Measurements from ENCODE around the gene PAIP2. TPM values are rescaled to one million over a fixed set of nuclear protein-coding genes. Genes with fewer than 3 reads are reported as not detected.
A peak's percentile ranks its signal among the peaks of the same experiment; 100 is the strongest.

PAIP2 gene
- total RNA-seq, 1 donor from 2014 or later = 71.5 TPM

DNA sequence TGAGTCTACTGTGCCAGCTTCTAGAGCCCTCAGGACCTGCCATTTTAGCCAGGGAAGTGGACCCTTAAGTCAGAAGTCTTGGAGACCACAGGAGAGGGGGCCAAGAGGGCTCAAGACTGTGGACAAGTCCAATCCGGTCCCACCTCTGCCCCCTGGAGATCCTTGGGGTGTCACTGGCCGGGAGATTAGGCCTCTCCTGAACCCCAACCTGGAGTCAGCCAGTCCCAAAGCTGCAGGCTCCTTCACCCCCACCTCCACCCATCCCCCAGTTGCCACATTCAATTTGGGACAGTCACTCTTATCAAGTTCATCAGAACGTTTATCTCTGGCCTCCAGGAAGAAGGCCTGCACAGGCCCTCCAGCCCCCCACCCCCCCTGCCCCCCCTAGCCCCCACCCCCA lies 41.2 kb downstream of the PAIP2 start:
- peaks cover 18% of the 10 kb centered on the region for H3K4me1 Mint-ChIP-seq (ENCODE audit: unreplicated experiment)
- no peak for DNase-seq (ENCODE audit: low spot score)
- peaks cover 4% of the 10 kb centered on the region for H3K27me3 Mint-ChIP-seq (ENCODE audit: unreplicated experiment)
- TF ChIP-seq CTCF (IDR thresholded peaks at IDR 0.05; ENCODE audit: unreplicated experiment) = no peak
- no peak overlapping the region for H3K27ac Mint-ChIP-seq (ENCODE audit: unreplicated experiment)
- no peak overlapping the region for H3K4me3 Mint-ChIP-seq (ENCODE audit: unreplicated experiment)
- peaks cover 4% of the 10 kb centered on the region for H3K36me3 Mint-ChIP-seq (ENCODE audit: low read depth, unreplicated experiment)
- no peaks in the 10 kb centered on the region for H3K9me3 Mint-ChIP-seq (ENCODE audit: unreplicated experiment)

DNA sequence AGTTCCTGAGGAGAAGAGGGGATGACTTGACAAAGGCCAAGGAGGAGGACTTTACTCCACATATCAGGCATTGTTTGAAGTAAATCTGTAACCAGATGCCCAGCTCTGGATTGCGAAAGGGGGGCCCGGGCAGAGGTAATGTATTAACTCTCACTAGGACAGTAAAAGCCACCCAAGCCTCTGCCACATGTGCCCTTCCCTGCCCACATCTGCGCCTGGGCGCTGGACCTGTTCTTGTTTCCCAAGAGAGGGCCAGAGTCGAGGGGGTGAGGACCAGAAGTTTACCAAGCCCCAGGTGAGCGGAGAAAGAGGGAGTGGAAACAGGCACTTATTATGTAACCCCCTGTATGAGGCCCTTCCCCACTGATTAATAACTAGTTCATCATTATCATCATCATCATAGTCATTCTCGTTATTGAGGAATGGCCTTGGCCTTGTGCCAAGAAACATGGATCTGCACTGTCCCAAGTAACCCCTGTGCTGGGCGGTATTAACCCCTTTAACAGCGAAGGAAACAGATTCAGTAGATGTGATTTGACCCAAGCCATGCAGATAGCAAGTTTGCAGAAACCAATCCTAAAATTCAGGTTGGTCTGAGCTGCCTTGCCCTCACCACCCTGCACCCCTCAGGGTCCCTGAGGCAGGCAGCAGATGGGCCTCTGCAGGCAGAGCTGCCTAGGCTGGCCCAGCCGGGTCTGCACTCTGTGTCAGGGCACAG lies 41.8 kb downstream of the PAIP2 start, which contains the start of gene SLC23A1:
Gene SLC23A1, minus strand, starts transcription at position 23 of the 718 bp plus-strand sequence. CDS start 44 bp downstream, outside the sequence.
- Mint-ChIP-seq H3K36me3 (ENCODE audit: low read depth, unreplicated experiment) (peaks cover 3% of the 10 kb centered on the region), H3K27ac (ENCODE audit: unreplicated experiment) (no peak within 1 kb of the TSS), H3K9me3 (ENCODE audit: unreplicated experiment) (no peaks in the 10 kb centered on the region)

GRCh38 chr5:139383993-139384590 lies 42.4 kb downstream of the PAIP2 start:
- no peaks in the 10 kb centered on the region for H3K9me3 Mint-ChIP-seq (ENCODE audit: unreplicated experiment)
- H3K27ac Mint-ChIP-seq (ENCODE audit: unreplicated experiment) = no peak overlapping the region
- peaks cover 2% of the 10 kb centered on the region for H3K36me3 Mint-ChIP-seq (ENCODE audit: low read depth, unreplicated experiment)
- peaks cover 4% of the 10 kb centered on the region for H3K27me3 Mint-ChIP-seq (ENCODE audit: unreplicated experiment)
- no peak for TF ChIP-seq CTCF (IDR thresholded peaks at IDR 0.05; ENCODE audit: unreplicated experiment)
- H3K4me1 Mint-ChIP-seq (ENCODE audit: unreplicated experiment) = peaks cover 23% of the 10 kb centered on the region
- DNase-seq (ENCODE audit: low spot score) = no peak
- no peak overlapping the region for H3K4me3 Mint-ChIP-seq (ENCODE audit: unreplicated experiment)

More for the DNA sequence above, 41.8 kb downstream of the PAIP2 start, which contains the start of gene SLC23A1:
- TF ChIP-seq CTCF (IDR thresholded peaks at IDR 0.05; ENCODE audit: unreplicated experiment) = no peak
- H3K4me1 Mint-ChIP-seq (ENCODE audit: unreplicated experiment) = peaks cover 24% of the 10 kb centered on the region
- H3K27me3 Mint-ChIP-seq (ENCODE audit: unreplicated experiment) = peaks cover 4% of the 10 kb centered on the region
- no peak for DNase-seq (ENCODE audit: low spot score)
- peak within 1 kb of the TSS; percentile 11 for H3K4me3 Mint-ChIP-seq (ENCODE audit: unreplicated experiment)

- H3K27ac Mint-ChIP-seq (ENCODE audit: unreplicated experiment) = no peak overlapping the region
- TF ChIP-seq CTCF (IDR thresholded peaks at IDR 0.05; ENCODE audit: unreplicated experiment) = no peak
- H3K9me3 Mint-ChIP-seq (ENCODE audit: unreplicated experiment) = no peaks in the 10 kb centered on the region
- H3K4me3 Mint-ChIP-seq (ENCODE audit: unreplicated experiment) = no peak overlapping the region
- H3K27me3 Mint-ChIP-seq (ENCODE audit: unreplicated experiment) = peaks cover 6% of the 10 kb centered on the region
- DNase-seq (ENCODE audit: low spot score) = no peak
- H3K4me1 Mint-ChIP-seq (ENCODE audit: unreplicated experiment) = peaks cover 19% of the 10 kb centered on the region
- no peaks in the 10 kb centered on the region for H3K36me3 Mint-ChIP-seq (ENCODE audit: low read depth, unreplicated experiment)
Observed at GRCh38 chr5:139384591-139385051, 43.0 kb downstream of the PAIP2 start.

Data from endothelial cell (in vitro differentiated cells).